Kidney epithelial cell (primary cell): ENCODE measurements around the gene CPB2. TPM values are rescaled to one million over a fixed set of nuclear protein-coding genes. Genes with fewer than 3 reads are reported as not detected.

Source experiments
- DNase-seq: peaks from one replicate; pipeline ENCODE4 v3.0.0-alpha.2; 2010; ENCODE audit warnings: low read depth
- H3K27me3 ChIP-seq: 2 replicates; pipeline ENCODE4 v1.6.0; 2011; ENCODE audit warnings: low read length; ENCODE audit not compliant: control insufficient read depth, insufficient read depth
- H3K36me3 ChIP-seq: 2 replicates; pipeline ENCODE4 v1.5.1; 2011; ENCODE audit warnings: low read length; ENCODE audit not compliant: control insufficient read depth, insufficient read depth
- H3K4me3 ChIP-seq: 2 replicates; pipeline ENCODE4 v1.5.1; 2011; ENCODE audit warnings: low read depth, mild to moderate bottlenecking, control low read depth, low read length
- total RNA-seq: library from RNA; depleted of rRNA; stranded (reverse); fragments of >200 nt; gene quantifications from 2 replicates; pipeline ENCODE4 v1.2.3, GENCODE V29; 2015
- TF ChIP-seq, protein P1 (sequence below): IDR thresholded peaks from 2 replicates; pipeline ENCODE4 v1.5.1; 2011; ENCODE audit warnings: mild to moderate bottlenecking, moderate library complexity, low read length, control low read depth, inconsistent platforms; ENCODE audit not compliant: insufficient read depth, poor library complexity, severe bottlenecking

CPB2 gene
- total RNA-seq, 1 donor from 2014 or later, result not detected

GRCh38 chr13:46087481-46087880 lies 17.4 kb downstream of the CPB2 start:
- no peak for DNase-seq
- TF ChIP-seq, protein P1, sequence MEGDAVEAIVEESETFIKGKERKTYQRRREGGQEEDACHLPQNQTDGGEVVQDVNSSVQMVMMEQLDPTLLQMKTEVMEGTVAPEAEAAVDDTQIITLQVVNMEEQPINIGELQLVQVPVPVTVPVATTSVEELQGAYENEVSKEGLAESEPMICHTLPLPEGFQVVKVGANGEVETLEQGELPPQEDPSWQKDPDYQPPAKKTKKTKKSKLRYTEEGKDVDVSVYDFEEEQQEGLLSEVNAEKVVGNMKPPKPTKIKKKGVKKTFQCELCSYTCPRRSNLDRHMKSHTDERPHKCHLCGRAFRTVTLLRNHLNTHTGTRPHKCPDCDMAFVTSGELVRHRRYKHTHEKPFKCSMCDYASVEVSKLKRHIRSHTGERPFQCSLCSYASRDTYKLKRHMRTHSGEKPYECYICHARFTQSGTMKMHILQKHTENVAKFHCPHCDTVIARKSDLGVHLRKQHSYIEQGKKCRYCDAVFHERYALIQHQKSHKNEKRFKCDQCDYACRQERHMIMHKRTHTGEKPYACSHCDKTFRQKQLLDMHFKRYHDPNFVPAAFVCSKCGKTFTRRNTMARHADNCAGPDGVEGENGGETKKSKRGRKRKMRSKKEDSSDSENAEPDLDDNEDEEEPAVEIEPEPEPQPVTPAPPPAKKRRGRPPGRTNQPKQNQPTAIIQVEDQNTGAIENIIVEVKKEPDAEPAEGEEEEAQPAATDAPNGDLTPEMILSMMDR, result no peak
- Histone ChIP-seq H3K36me3 (no peaks in the 10 kb centered on the region), H3K27me3 (no peaks in the 10 kb centered on the region), H3K4me3 (no peak overlapping the region)

DNA sequence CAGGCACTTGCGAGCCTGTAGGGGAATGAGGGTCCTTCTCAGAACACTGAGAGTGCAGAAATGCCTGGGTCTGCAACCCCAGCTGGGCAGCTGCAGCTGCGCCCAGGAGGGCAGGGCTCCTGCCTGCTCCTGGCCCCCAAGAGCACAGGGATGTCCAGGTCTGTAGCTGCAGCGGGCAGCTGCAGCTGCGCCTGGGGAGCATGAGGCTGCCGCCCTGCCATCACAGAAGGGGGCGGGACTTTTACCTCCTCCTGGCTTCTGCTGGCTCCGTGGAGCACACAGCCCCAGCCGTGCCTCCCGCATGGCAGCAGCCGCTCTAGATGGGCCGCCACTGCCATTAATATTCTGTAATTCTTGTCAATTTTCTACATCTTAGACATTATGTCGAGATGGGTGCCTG lies 17.8 kb downstream of the CPB2 start:
- Histone ChIP-seq H3K36me3 (no peaks in the 10 kb centered on the region), H3K4me3 (no peak overlapping the region), H3K27me3 (no peaks in the 10 kb centered on the region)
- DNase-seq, result no peak
- TF ChIP-seq, protein P1, result no peak

DNA sequence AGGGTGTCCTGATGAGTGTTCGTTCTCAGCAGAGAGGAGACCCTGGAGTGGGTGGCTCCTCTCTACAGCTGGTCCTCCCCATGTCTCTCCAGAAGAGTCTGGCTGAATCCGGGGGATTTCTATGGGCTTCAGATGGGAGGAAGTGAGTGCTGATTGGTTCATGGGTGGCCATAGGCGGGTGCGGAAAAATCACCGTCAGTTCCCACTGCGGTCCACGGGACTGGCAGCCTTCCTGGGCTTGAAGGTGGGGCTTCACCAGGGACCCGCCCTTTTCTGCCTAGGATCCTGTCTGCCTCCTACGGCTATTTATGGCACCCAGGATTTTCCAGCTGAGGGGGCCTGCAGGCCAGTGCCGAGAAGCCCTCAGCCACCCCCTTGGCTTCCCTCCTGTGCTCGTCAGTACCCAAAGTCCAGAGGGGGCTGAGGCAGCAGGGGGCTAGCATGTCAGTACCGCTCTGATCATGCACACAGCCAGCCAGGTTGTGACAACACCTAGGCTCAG lies 18.4 kb downstream of the CPB2 start:
- H3K27me3 ChIP-seq, result no peaks in the 10 kb centered on the region
- DNase-seq, result no peak
- TF ChIP-seq, protein P1, result no peak
- H3K36me3 ChIP-seq, result no peaks in the 10 kb centered on the region
- no peak overlapping the region for H3K4me3 ChIP-seq

DNA sequence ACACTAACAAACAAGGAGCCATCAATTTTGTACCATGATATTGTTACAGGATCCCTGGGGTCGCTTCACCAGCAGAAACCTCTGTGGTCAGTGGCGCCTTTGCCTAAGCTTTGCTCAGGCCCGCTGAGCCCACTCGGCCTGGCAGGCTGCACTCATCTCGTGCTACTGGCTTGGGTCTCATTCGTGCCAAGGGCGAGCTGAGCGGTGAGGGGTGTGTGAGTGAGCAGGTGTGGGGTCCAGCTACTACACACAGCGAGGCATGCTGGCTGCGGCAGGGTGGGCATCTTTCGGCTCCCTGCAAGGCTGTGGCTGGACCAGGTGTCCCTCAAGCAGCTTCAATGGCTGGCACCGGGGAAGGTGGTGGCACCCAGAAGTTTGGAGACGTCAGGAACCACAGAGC lies 19.1 kb downstream of the CPB2 start:
- Histone ChIP-seq H3K4me3 (no peak overlapping the region), H3K36me3 (no peaks in the 10 kb centered on the region), H3K27me3 (no peaks in the 10 kb centered on the region)
- TF ChIP-seq, protein P1, result no peak
- DNase-seq, result no peak

GRCh38 chr13:46082324-46082723 lies 22.5 kb downstream of the CPB2 start:
- H3K36me3 ChIP-seq, result no peaks in the 10 kb centered on the region
- no peak overlapping the region for H3K4me3 ChIP-seq
- DNase-seq, result no peak
- TF ChIP-seq, protein P1, result no peak
- H3K27me3 ChIP-seq, result no peaks in the 10 kb centered on the region

GRCh38 chr13:46079770-46080169 lies 25.1 kb downstream of the CPB2 start:
- Histone ChIP-seq H3K27me3 (no peaks in the 10 kb centered on the region), H3K4me3 (no peak overlapping the region), H3K36me3 (no peaks in the 10 kb centered on the region)
- TF ChIP-seq, protein P1, result no peak
- DNase-seq, result no peak
